Esophagus muscularis mucosa (tissue), 4 donors: Measurements from ENCODE around the gene UGT2B28. TPM values are rescaled to one million over a fixed set of nuclear protein-coding genes. Genes with fewer than 3 reads are reported as not detected.
"Not testable (repeated sequence)": the region's sequence is repeated elsewhere in the genome, so short reads cannot be mapped to it uniquely, and the experiment has no call there.

Experiments used
- DNase-seq: peaks from one replicate; pipeline ENCODE4 v3.0.0-alpha.2; 2017; ENCODE audit errors: extremely low spot score
- H3K27ac ChIP-seq, 4 donors: fragments of 200-600 bp; sonication (generic); replicated peaks in 1 of 4; 1 replicate in 3 of 4; 2 replicates in 1 of 4; pipeline ENCODE4 v1.5.1; 2016 to 2019; ENCODE audit warnings: mild to moderate bottlenecking in 1 of 4
- H3K27me3 ChIP-seq, 4 donors: fragments of 200-600 bp; sonication (generic); one replicate each; pipeline versions ENCODE4 v1.5.1 to v1.6.0; 2016 to 2019
- H3K36me3 ChIP-seq, 4 donors: fragments of 200-600 bp; sonication (generic); one replicate each; pipeline ENCODE4 v1.5.1; 2016 to 2019
- H3K4me1 ChIP-seq, 4 donors: fragments of 200-600 bp; sonication (generic); one replicate each; pipeline ENCODE4 v1.5.1; 2016 to 2019
- H3K4me3 ChIP-seq, 4 donors: fragments of 200-600 bp; sonication (generic); 1 replicate in 2 of 4; 2 replicates in 2 of 4; pipeline ENCODE4 v1.5.1; 2016 to 2019; ENCODE audit warnings: mild to moderate bottlenecking in 4 of 4, moderate library complexity in 1 of 4
- H3K9me3 ChIP-seq, 4 donors: fragments of 200-600 bp; sonication (generic); 1 replicate in 3 of 4; 2 replicates in 1 of 4; pipeline ENCODE4 v1.5.1; 2016 to 2019
- CTCF ChIP-seq, 3 experiments: fragments of 200-600 bp in 2 of 3; fragments of 450-650 bp in 1 of 3; sonication (generic) in 2 of 3; IDR thresholded peaks; one replicate each; pipeline ENCODE4 v1.5.1; 2017 to 2019; ENCODE audit warnings: antibody characterized with exemption in 3 of 3, mild to moderate bottlenecking in 2 of 3, moderate library complexity in 1 of 3
- EP300 ChIP-seq: sonication (generic); formaldehyde crosslinking; IDR thresholded peaks from one replicate; pipeline ENCODE4 v1.6.1; 2017; ENCODE audit warnings: antibody characterized with exemption
- POLR2A ChIP-seq: fragments of 450-650 bp; IDR thresholded peaks from one replicate; pipeline ENCODE4 v1.6.1; 2017; ENCODE audit warnings: antibody characterized with exemption, moderate library complexity, mild to moderate bottlenecking, low read depth
- POLR2AphosphoS5 ChIP-seq, 2 donors: sonication (generic); formaldehyde crosslinking; IDR thresholded peaks; one replicate each; pipeline ENCODE4 v1.6.1; 2017; ENCODE audit warnings: antibody characterized with exemption in 2 of 2
- WGBS: methylation state at CpG from one replicate; pipeline ENCODE4 v1.1.5; 2018; 5-methylcytosine and 5-hydroxymethylcytosine counted together
- intact Hi-C: fragments of 100-400 bp; cut with DNase I; formaldehyde crosslinking; loops from one replicate; pipeline ENCODE4 v1.15.1; 2023
- total RNA-seq, 4 donors: library from RNA; depleted of rRNA; stranded (reverse); fragments of >200 nt; gene quantifications; one replicate each; pipeline versions ENCODE4 v1.1.0 to v1.2.1, GENCODE V29; 2016

UGT2B28 gene
- not detected for total RNA-seq

GRCh38 chr4:69280081-69280480 is at the start of gene UGT2B28:
Gene UGT2B28, plus strand, starts transcription at chr4:69280475. Its CDS starts 26 bp downstream, at chr4:69280501.
- 34% methylated on average over 4 of the region's 4 CpGs for WGBS
- H3K4me3 ChIP-seq, H3K36me3 ChIP-seq, DNase-seq, intact Hi-C loops, H3K4me1 ChIP-seq, H3K9me3 ChIP-seq, H3K27me3 ChIP-seq, H3K27ac ChIP-seq: not testable (repeated sequence)

GRCh38 chr4:69239092-69239491 is 41.2 kb upstream of the UGT2B28 start:
- intact Hi-C loops: no loop called here
- no peak overlapping the region for H3K4me3 ChIP-seq
- no peaks in the 10 kb centered on the region for H3K36me3 ChIP-seq
- no peak for TF ChIP-seq POLR2A
- TF ChIP-seq EP300: no peak
- TF ChIP-seq CTCF (IDR thresholded peaks at IDR 0.05): no peak
- TF ChIP-seq POLR2AphosphoS5 (IDR thresholded peaks at IDR 0.05): no peak
- WGBS: 90% methylated on average over 2 of the region's 2 CpGs
- no peak overlapping the region for H3K27ac ChIP-seq
- no peaks in the 10 kb centered on the region for H3K9me3 ChIP-seq
- no peaks in the 10 kb centered on the region for H3K27me3 ChIP-seq
- no peak for DNase-seq
- H3K4me1 ChIP-seq: no peaks in the 10 kb centered on the region

GRCh38 chr4:69239557-69240168 is 40.6 kb upstream of the UGT2B28 start:
- no peak for DNase-seq
- Histone ChIP-seq H3K36me3 (no peaks in the 10 kb centered on the region), H3K9me3 (no peaks in the 10 kb centered on the region), H3K27ac (no peak overlapping the region), H3K4me3 (no peak overlapping the region), H3K27me3 (no peaks in the 10 kb centered on the region), H3K4me1 (no peaks in the 10 kb centered on the region)
- WGBS: 81% methylated on average over 6 of the region's 6 CpGs
- TF ChIP-seq POLR2A (no peak), EP300 (no peak), POLR2AphosphoS5 (IDR thresholded peaks at IDR 0.05) (no peak), CTCF (IDR thresholded peaks at IDR 0.05) (no peak)
- intact Hi-C loops: no loop called here

- H3K9me3 ChIP-seq, H3K27ac ChIP-seq, H3K4me1 ChIP-seq, H3K27me3 ChIP-seq, intact Hi-C loops, H3K4me3 ChIP-seq, H3K36me3 ChIP-seq, DNase-seq: not testable (repeated sequence)
- 72% methylated on average over 3 of the region's 3 CpGs for WGBS
Measured at GRCh38 chr4:69240787-69241186, 39.5 kb upstream of the UGT2B28 start.

GRCh38 chr4:69241746-69242145 is 38.5 kb upstream of the UGT2B28 start:
- intact Hi-C loops, H3K36me3 ChIP-seq, H3K4me1 ChIP-seq, H3K27me3 ChIP-seq, H3K9me3 ChIP-seq, DNase-seq, H3K4me3 ChIP-seq, H3K27ac ChIP-seq: not testable (repeated sequence)
- 63% methylated on average over 2 of the region's 2 CpGs for WGBS

GRCh38 chr4:69242562-69243240 is 37.6 kb upstream of the UGT2B28 start:
- H3K4me3 ChIP-seq, intact Hi-C loops, H3K27me3 ChIP-seq, DNase-seq, H3K9me3 ChIP-seq, H3K36me3 ChIP-seq, H3K27ac ChIP-seq, H3K4me1 ChIP-seq: not testable (repeated sequence)
- WGBS: 75% methylated on average over 3 of the region's 3 CpGs

GRCh38 chr4:69250884-69251283 is 29.4 kb upstream of the UGT2B28 start:
- H3K4me3 ChIP-seq, H3K36me3 ChIP-seq, H3K27ac ChIP-seq, DNase-seq, H3K9me3 ChIP-seq, intact Hi-C loops, H3K4me1 ChIP-seq, H3K27me3 ChIP-seq: not testable (repeated sequence)
- WGBS: 93% methylated on average over 2 of the region's 2 CpGs

GRCh38 chr4:69253147-69253772 is 27.0 kb upstream of the UGT2B28 start:
- H3K36me3 ChIP-seq, H3K4me1 ChIP-seq, intact Hi-C loops, H3K9me3 ChIP-seq, H3K27me3 ChIP-seq, H3K27ac ChIP-seq, DNase-seq, H3K4me3 ChIP-seq: not testable (repeated sequence)
- WGBS: 69% methylated on average over 3 of the region's 3 CpGs

GRCh38 chr4:69268612-69269011 is 11.7 kb upstream of the UGT2B28 start:
- WGBS: 90% methylated on average over 5 of the region's 7 CpGs
- H3K27ac ChIP-seq, H3K4me1 ChIP-seq, H3K27me3 ChIP-seq, H3K9me3 ChIP-seq, intact Hi-C loops, H3K36me3 ChIP-seq, DNase-seq, H3K4me3 ChIP-seq: not testable (repeated sequence)

GRCh38 chr4:69296356-69296755 is 16.1 kb downstream of the UGT2B28 start:
- H3K27me3 ChIP-seq, H3K36me3 ChIP-seq, H3K9me3 ChIP-seq, H3K4me1 ChIP-seq, H3K27ac ChIP-seq, H3K4me3 ChIP-seq, intact Hi-C loops, DNase-seq: not testable (repeated sequence)
- 85% methylated on average over 4 of the region's 4 CpGs for WGBS
